IPS DF 4.7 (cell line): Measurements from ENCODE around the gene ACTN4.
"Not testable (repeated sequence)": the region's sequence is repeated elsewhere in the genome, so short reads cannot be mapped to it uniquely, and the experiment has no call there.

Source experiments
- DNase-seq: peaks from one replicate; pipeline ENCODE4 v3.0.0-alpha.2; 2013; ENCODE audit warnings: low spot score; ENCODE audit errors: extremely low read depth

Gene ACTN4

DNA sequence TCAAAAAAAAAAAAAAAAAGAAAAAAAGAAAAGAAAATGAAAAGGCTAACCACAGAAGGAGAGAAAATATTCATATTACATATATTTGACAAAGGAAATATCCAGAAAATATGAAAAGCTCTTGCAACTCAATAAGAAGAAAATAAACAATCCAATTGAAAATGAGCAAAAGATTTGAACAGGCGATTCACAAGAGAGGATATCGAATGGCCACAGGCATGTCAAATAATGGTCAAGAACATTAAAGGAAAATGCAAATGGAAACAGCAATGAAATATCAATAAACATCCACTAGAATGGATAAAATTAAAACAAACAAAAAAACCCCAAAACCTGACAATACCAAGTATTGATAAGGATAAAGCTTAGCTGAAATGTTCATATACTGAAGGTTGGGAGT is 117.8 kb downstream of the ACTN4 start:
- DNase-seq = no peak

DNA sequence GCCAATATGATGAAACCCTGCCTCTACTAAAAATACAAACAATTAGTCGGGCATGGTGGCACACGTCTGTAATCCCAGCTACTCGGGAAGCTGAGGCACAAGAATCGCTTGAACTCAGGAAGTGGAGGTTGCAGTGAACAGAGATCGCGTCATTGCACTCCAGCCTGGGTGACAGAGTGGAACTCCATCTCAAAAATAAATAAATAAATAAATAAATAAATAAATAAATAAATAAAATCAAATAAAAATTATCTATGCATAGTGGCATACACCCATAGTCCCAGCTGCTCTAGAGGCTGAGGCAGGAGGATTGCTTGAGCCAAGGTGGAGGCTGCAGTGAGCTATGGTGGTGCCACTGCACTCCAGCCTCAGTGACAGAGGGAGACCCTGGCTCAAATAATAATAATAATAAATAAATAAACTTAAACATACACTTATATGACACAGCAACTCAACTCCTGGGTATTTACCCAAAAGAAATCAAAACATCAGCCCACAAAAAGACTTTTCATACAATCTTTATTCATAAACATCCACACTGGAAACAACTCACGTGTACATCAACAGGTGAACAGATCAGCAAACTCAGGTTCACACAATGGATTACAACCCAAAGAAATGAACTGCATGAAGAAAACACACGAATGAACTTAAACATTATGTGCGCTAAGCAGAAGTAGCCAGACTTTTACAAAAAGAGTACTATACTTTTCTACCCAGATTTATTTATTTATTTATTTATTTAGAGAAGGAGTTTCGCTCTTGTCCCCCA is 119.0 kb downstream of the ACTN4 start:
- no peak for DNase-seq

DNA sequence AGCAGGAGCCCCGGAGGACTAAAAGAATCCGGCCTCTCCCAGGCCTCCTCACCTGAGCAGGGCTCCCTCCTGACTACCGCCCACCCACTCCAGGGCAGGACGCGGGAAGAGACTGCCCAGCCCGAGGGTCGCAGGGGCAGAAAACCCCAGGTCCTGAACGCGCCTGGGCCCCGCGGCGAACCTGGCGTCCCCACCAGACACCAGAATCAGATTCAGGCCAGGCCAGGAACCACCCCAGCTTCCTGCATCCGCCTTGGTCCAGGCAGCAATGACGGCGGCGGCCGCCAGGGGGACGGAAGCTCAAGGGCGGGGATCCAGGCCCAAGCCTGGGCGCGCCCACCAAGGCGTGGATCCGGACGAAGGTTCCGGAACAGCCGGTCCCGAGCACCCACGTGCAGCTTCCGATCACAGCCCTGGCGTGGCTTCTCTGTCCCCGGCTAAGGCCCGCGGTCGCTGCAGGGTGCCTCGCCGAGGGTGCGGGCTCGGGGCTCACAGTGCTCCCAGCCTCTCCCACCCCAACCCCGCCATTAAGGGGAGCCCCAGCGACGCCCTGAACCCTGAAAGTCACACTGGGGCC is 122.3 kb downstream of the ACTN4 start:
- DNase-seq = no peak

DNA sequence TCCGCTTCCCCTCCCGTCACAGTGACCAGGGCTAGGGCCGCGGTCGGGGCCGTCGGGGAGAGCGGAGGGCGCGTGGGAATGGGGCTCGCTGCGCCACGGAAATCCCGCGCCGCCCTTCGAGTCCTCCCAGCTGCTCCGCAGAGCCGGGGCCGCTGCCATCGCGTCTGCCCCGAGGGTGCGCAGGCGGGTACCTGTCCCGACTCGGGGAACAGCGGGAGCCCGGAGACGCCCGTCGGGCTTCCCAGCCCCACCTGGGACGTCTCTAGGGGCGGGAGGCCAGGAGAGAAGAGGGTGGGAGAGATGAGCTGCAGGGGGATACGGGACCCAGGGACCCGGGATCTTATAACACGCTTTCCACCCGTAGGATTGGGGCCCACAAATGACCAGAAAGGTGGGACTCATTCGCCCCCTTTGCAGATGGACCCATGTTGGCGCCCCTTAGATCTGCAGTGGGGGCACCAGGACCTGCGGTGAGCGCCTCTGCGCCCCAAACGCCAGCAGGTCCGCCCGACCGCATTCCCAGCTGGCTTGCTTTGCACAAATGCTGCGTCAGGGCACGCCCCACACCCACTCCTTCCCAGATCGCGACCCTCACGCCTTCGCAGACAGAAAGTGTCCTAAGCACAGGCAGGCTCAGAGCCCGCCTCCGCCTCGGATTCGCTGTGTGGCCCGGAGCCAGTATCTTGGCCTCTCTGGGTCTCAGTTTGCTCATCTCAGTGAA is 122.9 kb downstream of the ACTN4 start:
- DNase-seq = not testable (repeated sequence)

DNA sequence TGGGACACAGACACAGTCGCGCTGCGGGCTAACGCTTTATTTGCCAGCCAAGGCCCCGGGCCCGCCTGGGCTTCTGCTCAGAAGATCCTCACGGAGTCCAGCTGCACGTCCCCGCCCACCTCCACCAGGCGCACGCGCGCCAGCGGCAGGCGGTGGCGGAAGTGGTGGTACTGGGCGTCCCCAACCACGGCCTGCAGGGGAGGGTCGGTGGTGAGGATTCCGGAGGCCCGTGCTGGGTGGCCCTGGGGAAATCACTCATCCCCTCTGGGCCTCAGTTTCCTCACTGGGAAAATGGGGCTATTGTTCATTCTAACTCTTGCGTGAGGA is 123.5 kb downstream of the ACTN4 start:
- DNase-seq = not testable (repeated sequence)

DNA sequence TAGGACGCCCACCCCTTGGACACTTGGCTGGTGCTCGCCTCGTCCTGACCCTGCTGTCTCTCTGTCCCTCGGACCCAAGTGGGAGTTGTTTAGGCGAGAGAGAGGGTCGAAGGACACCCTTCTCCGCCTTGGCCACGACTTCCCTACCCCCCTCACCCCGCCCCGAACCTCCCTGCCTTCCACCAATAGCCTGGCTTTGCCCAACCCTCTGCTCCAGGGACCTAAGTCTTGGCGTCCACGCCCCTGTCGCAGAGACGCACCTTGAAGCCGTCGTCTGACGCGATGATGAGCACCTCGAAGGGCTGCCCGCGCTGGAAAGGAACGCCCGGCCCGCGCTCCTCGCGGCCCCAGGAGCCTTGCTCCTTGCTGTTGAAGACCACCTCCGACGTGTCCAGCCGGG is 124.1 kb downstream of the ACTN4 start:
- not testable (repeated sequence) for DNase-seq

DNA sequence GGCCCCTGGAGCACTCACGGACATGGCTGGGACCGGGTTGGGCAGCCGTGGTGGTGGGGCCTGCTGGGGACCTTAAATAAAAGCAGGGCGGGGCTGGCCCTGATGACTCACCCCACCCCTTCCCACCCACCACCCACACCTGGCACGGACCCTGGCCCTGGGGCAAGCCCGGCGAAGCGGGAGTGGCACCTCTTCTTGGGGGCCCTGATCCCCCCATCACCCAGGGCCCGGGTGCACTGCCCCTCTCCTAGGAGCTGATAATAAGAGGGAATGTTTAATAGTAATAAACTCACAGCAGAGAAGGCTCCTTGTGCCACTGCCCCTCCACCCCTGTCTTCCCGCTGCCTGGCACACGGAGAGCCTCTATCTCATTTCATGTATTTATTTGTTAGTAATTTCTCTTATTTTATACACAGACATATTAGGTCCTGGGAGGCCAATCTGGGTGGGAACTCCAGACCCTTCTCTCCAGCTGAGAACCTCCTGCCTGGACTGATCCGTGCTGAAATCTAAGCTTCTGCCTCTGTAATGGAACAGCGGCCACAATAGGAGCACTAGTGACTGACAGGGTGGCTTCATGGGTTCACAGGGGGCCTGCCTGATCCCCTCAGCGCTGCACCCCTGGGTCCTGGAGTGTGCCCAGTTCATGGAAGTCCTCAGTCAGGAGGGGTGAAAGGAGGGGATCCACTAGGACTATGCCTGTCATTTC is 126.2 kb downstream of the ACTN4 start, which contains the start of gene LGALS7:
LGALS7 (minus strand) TSS at position 49 of the 709 bp plus-strand sequence; CDS start at position 24, 25 bp downstream.
- no peak for DNase-seq

DNA sequence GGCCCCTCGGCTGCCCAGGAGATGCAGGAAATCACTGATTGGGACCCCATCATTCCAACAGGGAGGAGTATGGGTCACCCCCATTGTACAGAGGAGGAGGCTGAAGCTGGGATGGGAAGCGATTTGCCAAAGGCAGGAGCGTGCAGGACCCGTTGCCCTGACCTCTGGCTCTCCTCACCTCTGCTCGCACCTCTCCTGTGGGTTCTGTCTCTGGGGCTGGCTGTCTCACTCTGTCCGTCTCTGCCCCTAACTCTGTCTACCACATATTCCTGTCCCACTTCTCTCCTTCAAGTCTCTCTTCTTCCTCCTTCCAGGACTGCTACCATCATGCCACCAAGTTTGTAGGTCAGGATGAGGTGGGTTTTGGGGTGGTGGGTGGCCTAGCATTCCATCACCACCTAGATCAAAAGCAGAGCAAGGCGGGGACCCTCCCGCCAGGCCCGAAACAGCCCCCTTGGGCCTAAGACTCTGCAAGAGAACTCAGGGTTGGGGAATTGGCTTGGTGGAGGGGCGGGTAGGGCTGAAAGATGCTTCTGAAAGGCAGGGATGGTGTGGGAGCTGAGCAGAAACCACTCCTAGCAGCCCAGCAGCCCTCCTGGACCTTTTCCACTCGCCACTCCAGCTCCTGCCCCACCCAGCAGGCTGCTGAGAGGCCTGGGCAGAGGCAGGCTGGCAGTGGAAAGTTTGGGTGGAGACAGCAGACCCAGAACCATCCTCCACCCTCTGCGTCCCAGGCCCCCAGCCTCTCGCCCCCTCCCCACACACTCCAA is 126.9 kb downstream of the ACTN4 start:
- DNase-seq = no peak

DNA sequence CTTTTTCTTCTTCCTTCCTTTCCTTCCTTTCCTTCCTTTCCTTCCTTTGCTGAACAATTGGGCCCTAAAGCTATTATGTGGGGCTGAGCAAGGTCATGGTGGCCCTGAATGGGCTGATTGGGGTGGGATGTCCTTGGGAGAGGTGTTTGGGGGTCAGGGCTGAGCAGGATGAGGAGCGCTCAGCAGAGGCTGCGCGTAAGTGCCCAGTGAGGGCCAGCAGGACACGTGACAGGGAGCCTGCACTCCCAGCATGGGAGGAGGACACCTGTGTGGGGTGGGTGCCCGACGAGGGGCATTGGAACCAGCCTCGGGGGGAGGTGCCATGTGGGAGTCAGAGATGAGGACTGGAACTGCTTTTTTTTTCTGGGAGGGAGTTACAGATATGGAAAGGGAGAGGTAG is 131.3 kb downstream of the ACTN4 start:
- DNase-seq = no peak

DNA sequence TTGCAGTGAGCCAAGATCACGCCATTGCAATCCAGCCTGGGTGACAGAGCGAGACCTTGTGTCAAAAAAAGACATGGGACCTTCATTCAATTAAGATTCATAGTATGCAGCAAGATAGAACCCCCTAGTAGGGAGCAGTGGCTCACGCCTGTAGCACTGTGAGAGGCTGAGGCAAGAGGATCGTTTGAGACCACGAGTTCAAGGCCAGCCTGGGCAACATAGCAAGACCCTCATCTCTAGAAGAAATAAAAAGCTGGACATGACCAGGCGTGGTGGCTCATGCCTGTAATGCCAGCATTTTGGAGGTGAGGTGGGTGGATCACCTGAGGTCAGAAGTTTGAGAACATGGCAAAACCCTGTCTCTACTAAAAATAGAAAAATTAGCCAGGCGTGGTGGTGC is 133.0 kb downstream of the ACTN4 start:
- no peak for DNase-seq

DNA sequence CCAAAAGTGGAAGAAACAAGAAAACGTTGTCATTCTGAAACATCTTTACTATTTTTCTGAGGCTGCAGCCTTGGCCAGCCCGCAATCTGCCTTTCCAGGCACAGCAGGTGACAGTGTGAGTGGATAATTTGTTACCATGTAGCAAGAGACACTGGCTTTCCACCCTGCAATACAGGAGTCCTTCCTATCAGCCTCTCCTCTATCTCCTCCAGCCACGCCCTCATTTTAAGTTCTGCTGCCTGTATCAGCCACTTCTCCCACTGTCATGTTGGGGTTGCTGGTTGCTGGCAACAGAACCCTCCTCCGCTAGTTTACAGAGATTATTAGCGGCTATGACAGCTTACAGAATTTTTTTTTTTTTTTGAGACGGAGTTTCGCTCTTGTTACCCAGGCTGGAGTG is 133.6 kb downstream of the ACTN4 start:
- no peak for DNase-seq
